Testis (tissue), 3 donors: ENCODE measurements around the gene TLX1. TPM values are rescaled to one million over a fixed set of nuclear protein-coding genes. Genes with fewer than 3 reads are reported as not detected.
A peak's percentile ranks its signal among the peaks of the same experiment; 100 is the strongest.

Experiments used
- DNase-seq: peaks from one replicate; pipeline ENCODE4 v3.0.0-alpha.2; 2019
- H3K27ac ChIP-seq, 2 donors: fragments of 200-600 bp; sonication (generic); one replicate each; pipeline ENCODE4 v1.5.1; 2019
- H3K27me3 ChIP-seq: fragments of 200-600 bp; sonication (generic); one replicate; pipeline ENCODE4 v1.5.1; 2019
- H3K36me3 ChIP-seq: fragments of 200-600 bp; sonication (generic); one replicate; pipeline ENCODE4 v1.5.1; 2017; ENCODE audit warnings: low read depth; ENCODE audit errors: missing control alignments
- H3K4me1 ChIP-seq: fragments of 200-600 bp; sonication (generic); one replicate; pipeline ENCODE4 v1.5.1; 2019
- H3K4me3 ChIP-seq, 2 donors: fragments of 200-600 bp; sonication (generic); one replicate each; pipeline ENCODE4 v1.5.1; 2017 to 2019
- H3K9me3 ChIP-seq: fragments of 200-600 bp; sonication (generic); one replicate; pipeline ENCODE4 v1.5.1; 2017
- POLR2A ChIP-seq: fragments of 450-650 bp; IDR thresholded peaks from one replicate; pipeline ENCODE4 v1.6.1; 2017; ENCODE audit warnings: antibody characterized with exemption, mild to moderate bottlenecking, moderate library complexity
- WGBS, 2 donors: methylation state at CpG; one replicate each; pipeline ENCODE4 v1.1.5; 2018; 5-methylcytosine and 5-hydroxymethylcytosine counted together
- intact Hi-C: fragments of 100-400 bp; cut with DNase I; formaldehyde crosslinking; loops from one replicate; pipeline ENCODE4 v1.15.1; 2023; ENCODE audit warnings: low total_unique reads
- polyA plus RNA-seq: library from polyadenylated mRNA; stranded (reverse); fragments of 350-450 nt; fragmentation: Illumina TruSeq; extraction: RNeasy Lipid Tissue Mini Kit (QIAGEN cat#74804); gene quantifications from one replicate; pipeline ENCODE4 v1.2.3, GENCODE V29; 2014; ENCODE audit warnings: low read depth, low replicate concordance; ENCODE audit not compliant: insufficient read depth
- total RNA-seq, 2 donors: library from RNA; depleted of rRNA; stranded (reverse); fragments of >200 nt; gene quantifications; one replicate each; pipeline ENCODE4 v1.2.3, GENCODE V29; 2016
- TF ChIP-seq, protein P1 (sequence below), 3 experiments: fragments of 450-650 bp in 2 of 3; fragments of 200-600 bp in 1 of 3; sonication (generic) in 1 of 3; IDR thresholded peaks; one replicate each; pipeline ENCODE4 v1.5.1; 2016 to 2019; ENCODE audit warnings: antibody characterized with exemption in 3 of 3, mild to moderate bottlenecking in 2 of 3, moderate library complexity in 1 of 3

The TLX1 gene
- total and polyA plus RNA-seq, 3 donors from 2014 or later = 0.44 to 1.7 (median 0.99) TPM

DNA sequence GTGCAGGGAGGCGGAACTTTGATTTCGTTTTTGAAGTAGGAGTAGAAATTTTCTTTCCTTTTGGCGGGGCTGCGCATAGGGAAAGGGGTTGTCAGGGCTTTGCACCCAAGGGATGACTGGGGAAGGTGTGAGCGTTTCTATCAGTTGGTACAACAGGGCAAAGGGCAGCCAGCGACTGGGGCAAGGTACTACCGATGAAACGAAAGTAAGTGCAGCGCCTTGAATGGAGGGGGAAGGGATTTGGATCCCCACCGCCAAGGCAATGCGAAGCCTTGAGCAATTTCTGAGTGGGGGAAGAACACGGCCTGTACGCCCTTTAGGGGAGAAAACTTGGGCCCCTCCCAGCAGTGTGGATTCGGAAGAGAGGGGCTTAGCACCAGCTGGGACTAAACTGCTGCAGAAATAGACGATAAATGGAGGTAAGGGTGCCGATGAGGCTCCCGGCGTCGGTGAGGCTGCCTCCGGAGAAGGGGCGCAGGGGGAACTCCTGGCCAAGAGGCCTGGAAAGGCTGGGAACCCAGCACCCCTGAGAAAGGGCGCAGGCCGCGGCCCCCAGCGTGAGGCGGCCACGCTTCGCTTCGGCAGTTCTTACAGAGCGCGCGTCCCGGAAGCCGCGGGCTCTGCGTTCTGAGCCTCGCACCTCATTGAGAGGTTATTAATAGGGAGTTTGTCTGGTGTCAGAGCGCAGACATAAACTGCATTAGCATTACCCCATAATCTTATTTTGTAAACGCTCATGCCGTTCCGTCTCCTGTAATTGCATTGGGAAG lies 10.0 kb upstream of the TLX1 start:
- Histone ChIP-seq H3K4me3 (peak overlapping the region; percentile 22 to 55), H3K27me3 (peaks cover 6% of the 10 kb centered on the region), H3K9me3 (no peaks in the 10 kb centered on the region), H3K4me1 (peaks cover 20% of the 10 kb centered on the region), H3K36me3 (no peaks in the 10 kb centered on the region), H3K27ac (no peak overlapping the region)
- WGBS, 2 donors = 12 to 13% methylated on average over 27 to 41 of the region's 41 CpGs
- TF ChIP-seq POLR2A = no peak
- TF ChIP-seq, protein P1, sequence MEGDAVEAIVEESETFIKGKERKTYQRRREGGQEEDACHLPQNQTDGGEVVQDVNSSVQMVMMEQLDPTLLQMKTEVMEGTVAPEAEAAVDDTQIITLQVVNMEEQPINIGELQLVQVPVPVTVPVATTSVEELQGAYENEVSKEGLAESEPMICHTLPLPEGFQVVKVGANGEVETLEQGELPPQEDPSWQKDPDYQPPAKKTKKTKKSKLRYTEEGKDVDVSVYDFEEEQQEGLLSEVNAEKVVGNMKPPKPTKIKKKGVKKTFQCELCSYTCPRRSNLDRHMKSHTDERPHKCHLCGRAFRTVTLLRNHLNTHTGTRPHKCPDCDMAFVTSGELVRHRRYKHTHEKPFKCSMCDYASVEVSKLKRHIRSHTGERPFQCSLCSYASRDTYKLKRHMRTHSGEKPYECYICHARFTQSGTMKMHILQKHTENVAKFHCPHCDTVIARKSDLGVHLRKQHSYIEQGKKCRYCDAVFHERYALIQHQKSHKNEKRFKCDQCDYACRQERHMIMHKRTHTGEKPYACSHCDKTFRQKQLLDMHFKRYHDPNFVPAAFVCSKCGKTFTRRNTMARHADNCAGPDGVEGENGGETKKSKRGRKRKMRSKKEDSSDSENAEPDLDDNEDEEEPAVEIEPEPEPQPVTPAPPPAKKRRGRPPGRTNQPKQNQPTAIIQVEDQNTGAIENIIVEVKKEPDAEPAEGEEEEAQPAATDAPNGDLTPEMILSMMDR (IDR thresholded peaks at IDR 0.05) = no peak
- no peak for DNase-seq
- intact Hi-C loops = no loop called here

DNA sequence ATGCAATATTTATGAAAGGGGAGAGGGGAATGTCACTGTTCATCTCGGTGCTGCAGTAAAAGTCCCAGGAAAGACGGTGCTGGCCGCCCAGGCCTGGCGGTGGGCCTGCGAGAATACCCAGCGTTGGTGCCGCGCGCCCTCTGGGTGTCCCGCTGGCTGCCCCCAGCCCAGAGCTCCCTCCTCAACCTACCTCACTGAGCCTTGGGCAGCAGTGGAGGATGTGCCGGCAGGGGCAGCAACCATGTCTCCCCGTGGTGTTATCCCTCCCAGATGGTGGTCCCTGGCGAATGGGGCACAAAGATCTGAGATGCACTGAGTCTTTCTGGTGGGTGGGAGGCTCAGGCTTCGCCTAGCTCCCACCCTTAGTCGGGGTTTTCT lies 9.5 kb upstream of the TLX1 start:
- Histone ChIP-seq H3K9me3 (no peaks in the 10 kb centered on the region), H3K36me3 (no peaks in the 10 kb centered on the region), H3K4me1 (peaks cover 20% of the 10 kb centered on the region), H3K27me3 (peaks cover 6% of the 10 kb centered on the region), H3K27ac (no peak overlapping the region), H3K4me3 (peak overlapping the region in 1 of 2 donors; percentile 55)
- TF ChIP-seq POLR2A = no peak
- TF ChIP-seq, protein P1 (IDR thresholded peaks at IDR 0.05) = no peak
- WGBS, 2 donors = 14 to 24% methylated on average over 3 to 15 of the region's 15 CpGs
- intact Hi-C loops = no loop called here
- DNase-seq = no peak

DNA sequence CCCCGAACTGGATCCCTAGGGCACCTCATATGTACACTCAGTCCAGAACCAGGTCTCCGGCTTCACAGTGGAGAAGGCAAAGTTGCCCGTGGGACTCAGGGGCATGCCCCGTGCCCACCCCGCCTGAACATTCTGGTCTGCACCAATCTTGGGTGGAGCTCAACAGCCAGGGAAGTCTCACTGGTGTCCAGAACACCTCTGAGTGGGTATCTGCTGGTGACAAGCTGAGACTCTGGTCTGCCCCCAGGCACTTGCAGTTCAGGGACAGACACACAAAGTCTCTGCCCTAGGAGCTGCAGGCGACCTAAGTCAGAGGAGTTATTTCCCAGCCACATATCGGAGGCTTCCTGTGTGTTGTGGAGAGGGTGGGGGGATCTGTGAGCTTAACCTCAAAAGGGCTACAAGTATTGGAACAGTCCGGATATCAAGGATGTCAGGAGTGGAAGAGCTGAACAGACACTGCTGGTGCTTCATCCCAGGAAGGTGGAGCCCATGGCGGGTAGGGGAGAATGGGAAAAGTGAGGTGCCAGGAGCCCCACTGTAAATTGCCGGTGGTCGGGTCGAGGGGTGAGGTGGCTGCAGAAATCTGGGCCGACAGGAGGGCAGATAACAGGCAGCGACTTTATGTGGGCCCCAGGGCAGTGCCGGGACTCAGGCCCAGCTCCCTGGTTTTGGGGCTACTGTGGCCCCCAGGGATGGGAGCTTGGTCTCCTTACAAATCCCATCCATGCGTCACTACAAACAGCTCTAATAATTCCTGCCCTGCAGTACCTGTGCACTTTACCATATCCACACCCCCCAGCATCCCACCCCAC lies 8.6 kb upstream of the TLX1 start:
- TF ChIP-seq, protein P1 (IDR thresholded peaks at IDR 0.05) = no peak
- no peak for TF ChIP-seq POLR2A
- H3K4me1 ChIP-seq = peaks cover 20% of the 10 kb centered on the region
- no peaks in the 10 kb centered on the region for H3K9me3 ChIP-seq
- no peak overlapping the region for H3K27ac ChIP-seq
- H3K27me3 ChIP-seq = peaks cover 6% of the 10 kb centered on the region
- intact Hi-C loops = no loop called here
- H3K4me3 ChIP-seq = no peak overlapping the region
- WGBS, 2 donors = 28 to 38% methylated on average over 15 to 16 of the region's 16 CpGs
- DNase-seq = no peak
- no peaks in the 10 kb centered on the region for H3K36me3 ChIP-seq

DNA sequence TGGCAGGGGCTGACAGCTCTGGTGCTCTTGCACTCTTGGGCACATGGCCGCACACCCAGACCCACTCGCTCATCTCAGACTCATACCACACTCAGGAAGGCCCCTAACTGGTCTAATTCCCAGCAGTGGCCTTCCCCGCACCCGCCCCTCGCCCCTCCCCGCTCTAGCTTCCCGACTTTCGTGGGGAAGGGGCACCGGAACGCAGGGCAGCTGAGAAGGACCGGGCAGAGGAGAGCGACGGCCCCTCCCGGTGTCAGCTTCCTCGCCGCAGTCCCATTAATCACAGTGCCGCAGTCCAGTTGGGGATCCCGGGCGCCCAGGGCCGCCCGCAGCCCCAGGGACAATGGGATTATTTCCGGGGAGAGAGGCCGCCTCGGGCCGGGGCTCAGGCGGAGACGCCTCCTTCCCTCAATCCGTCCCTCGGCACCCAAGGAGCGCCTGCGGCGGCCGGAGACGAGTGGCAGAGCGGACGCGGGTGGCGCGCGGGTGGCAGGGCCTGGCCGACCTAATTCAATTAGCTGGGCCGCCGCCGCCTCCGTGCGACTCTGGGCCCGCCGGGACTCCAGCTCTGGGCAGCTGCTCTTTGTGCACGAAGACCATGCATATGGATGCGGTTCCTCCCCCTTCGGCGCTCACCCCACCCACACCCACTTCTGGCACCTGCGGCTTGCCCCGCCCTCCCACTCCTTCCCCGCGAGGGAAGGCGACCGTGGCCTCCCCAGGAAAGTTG lies 7.8 kb upstream of the TLX1 start:
- no peak overlapping the region for H3K4me3 ChIP-seq
- no peaks in the 10 kb centered on the region for H3K36me3 ChIP-seq
- no peaks in the 10 kb centered on the region for H3K9me3 ChIP-seq
- DNase-seq = no peak
- TF ChIP-seq, protein P1 (IDR thresholded peaks at IDR 0.05) = no peak
- no peak for TF ChIP-seq POLR2A
- intact Hi-C loops = no loop called here
- no peak overlapping the region for H3K27ac ChIP-seq
- 0 to 4% methylated on average over 7 to 51 of the region's 58 CpGs for WGBS, 2 donors
- H3K27me3 ChIP-seq = peaks cover 6% of the 10 kb centered on the region
- H3K4me1 ChIP-seq = peaks cover 20% of the 10 kb centered on the region
